Endothelial cell (in vitro differentiated cells): ENCODE data around the gene MRGPRG. TPM values are rescaled to one million over a fixed set of nuclear protein-coding genes. Genes with fewer than 3 reads are reported as not detected.

ENCODE experiments used
- DNase-seq: peaks from one replicate; pipeline ENCODE4 v3.0.0; 2021; ENCODE audit warnings: low spot score
- H3K27ac Mint-ChIP-seq: one replicate; pipeline ENCODE4 v1.8.0; 2021; ENCODE audit warnings: mixed read lengths, inconsistent platforms; ENCODE audit not compliant: unreplicated experiment
- H3K27me3 Mint-ChIP-seq: one replicate; pipeline ENCODE4 v1.8.0; 2021; ENCODE audit warnings: mild to moderate bottlenecking, moderate library complexity, mixed read lengths, inconsistent platforms; ENCODE audit not compliant: unreplicated experiment
- H3K36me3 Mint-ChIP-seq: one replicate; pipeline ENCODE4 v1.8.0; 2021; ENCODE audit warnings: mild to moderate bottlenecking, low read depth, mixed read lengths, inconsistent platforms; ENCODE audit not compliant: unreplicated experiment
- H3K4me1 Mint-ChIP-seq: one replicate; pipeline ENCODE4 v1.8.0; 2021; ENCODE audit warnings: mild to moderate bottlenecking, mixed read lengths, inconsistent platforms; ENCODE audit not compliant: unreplicated experiment
- H3K4me3 Mint-ChIP-seq: one replicate; pipeline ENCODE4 v1.8.0; 2021; ENCODE audit warnings: mild to moderate bottlenecking, mixed read lengths, inconsistent platforms; ENCODE audit not compliant: unreplicated experiment
- H3K9me3 Mint-ChIP-seq: one replicate; pipeline ENCODE4 v1.8.0; 2021; ENCODE audit warnings: mixed read lengths, inconsistent platforms; ENCODE audit not compliant: unreplicated experiment
- total RNA-seq: library from RNA; stranded (reverse); fragmentation: NEBNext Ultra II Directional; extraction: Animal tissue kit (Norgen Biotek cat#: 25700); gene quantifications from one replicate; pipeline ENCODE4 v1.2.1, GENCODE V29; 2021; ENCODE audit not compliant: unreplicated experiment
- TF ChIP-seq, protein P1 (sequence below): fragments of 200-600 bp; sonication (generic); IDR thresholded peaks from one replicate; pipeline ENCODE4 v1.5.0; 2021; ENCODE audit warnings: antibody characterized with exemption; ENCODE audit not compliant: unreplicated experiment

MRGPRG gene
- total RNA-seq, 1 donor from 2014 or later: not detected

DNA sequence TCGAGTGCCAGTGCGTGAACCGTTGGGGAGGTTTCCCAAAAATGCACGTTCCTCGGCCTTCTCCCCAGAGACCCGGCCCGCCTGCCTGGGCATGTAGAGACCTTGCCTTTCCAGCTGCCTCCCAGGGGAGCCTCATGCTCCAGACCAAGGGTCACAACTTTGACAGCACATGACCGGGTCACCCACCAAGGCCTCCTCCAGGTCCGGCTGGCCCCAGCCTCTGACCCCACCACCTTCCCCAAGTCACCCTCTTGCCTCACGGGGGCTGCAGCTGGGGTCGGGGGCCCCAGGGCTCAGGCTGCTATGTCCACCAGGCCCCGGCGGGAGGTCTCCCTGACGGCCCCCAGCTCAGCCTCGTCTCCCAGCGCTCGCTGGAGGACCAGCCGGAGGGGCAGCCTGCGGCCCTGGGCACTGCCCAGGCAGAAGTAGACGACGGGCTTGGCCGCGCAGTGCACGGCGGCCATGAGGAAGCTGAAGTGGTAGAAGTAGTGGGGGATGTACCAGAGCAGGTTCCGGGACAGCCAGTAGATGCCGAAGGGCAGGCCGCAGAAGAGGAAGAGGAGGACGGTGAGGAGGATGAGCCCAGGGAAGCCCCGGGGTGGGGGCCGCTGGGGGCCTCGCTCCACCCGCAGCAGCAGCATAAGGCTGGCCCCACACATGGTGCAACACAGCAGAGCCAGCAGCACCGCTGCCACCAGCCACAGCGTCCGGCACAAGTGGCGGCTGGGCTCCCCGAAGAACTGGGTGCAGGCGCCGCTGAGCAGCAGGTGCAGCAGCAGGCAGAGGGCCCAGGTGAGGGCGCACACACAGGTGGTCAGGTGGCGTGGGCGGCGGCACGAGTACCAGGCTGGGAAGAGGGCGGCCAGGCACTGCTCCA lies 9.2 kb upstream of the MRGPRG start:
- no peak for DNase-seq
- peaks cover 6% of the 10 kb centered on the region for H3K4me1 Mint-ChIP-seq
- no peak overlapping the region for H3K27ac Mint-ChIP-seq
- H3K27me3 Mint-ChIP-seq: peaks cover 6% of the 10 kb centered on the region
- H3K36me3 Mint-ChIP-seq: no peaks in the 10 kb centered on the region
- no peaks in the 10 kb centered on the region for H3K9me3 Mint-ChIP-seq
- no peak overlapping the region for H3K4me3 Mint-ChIP-seq
- TF ChIP-seq, protein P1, sequence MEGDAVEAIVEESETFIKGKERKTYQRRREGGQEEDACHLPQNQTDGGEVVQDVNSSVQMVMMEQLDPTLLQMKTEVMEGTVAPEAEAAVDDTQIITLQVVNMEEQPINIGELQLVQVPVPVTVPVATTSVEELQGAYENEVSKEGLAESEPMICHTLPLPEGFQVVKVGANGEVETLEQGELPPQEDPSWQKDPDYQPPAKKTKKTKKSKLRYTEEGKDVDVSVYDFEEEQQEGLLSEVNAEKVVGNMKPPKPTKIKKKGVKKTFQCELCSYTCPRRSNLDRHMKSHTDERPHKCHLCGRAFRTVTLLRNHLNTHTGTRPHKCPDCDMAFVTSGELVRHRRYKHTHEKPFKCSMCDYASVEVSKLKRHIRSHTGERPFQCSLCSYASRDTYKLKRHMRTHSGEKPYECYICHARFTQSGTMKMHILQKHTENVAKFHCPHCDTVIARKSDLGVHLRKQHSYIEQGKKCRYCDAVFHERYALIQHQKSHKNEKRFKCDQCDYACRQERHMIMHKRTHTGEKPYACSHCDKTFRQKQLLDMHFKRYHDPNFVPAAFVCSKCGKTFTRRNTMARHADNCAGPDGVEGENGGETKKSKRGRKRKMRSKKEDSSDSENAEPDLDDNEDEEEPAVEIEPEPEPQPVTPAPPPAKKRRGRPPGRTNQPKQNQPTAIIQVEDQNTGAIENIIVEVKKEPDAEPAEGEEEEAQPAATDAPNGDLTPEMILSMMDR: no peak

- TF ChIP-seq, protein P1: no peak
- H3K4me3 Mint-ChIP-seq: no peak overlapping the region
- H3K4me1 Mint-ChIP-seq: peaks cover 6% of the 10 kb centered on the region
- DNase-seq: no peak
- no peaks in the 10 kb centered on the region for H3K36me3 Mint-ChIP-seq
- H3K9me3 Mint-ChIP-seq: no peaks in the 10 kb centered on the region
- peaks cover 6% of the 10 kb centered on the region for H3K27me3 Mint-ChIP-seq
- H3K27ac Mint-ChIP-seq: no peak overlapping the region
These were observed 8.4 kb upstream of the MRGPRG start for GRCh38 chr11:3226846-3227567.

DNA sequence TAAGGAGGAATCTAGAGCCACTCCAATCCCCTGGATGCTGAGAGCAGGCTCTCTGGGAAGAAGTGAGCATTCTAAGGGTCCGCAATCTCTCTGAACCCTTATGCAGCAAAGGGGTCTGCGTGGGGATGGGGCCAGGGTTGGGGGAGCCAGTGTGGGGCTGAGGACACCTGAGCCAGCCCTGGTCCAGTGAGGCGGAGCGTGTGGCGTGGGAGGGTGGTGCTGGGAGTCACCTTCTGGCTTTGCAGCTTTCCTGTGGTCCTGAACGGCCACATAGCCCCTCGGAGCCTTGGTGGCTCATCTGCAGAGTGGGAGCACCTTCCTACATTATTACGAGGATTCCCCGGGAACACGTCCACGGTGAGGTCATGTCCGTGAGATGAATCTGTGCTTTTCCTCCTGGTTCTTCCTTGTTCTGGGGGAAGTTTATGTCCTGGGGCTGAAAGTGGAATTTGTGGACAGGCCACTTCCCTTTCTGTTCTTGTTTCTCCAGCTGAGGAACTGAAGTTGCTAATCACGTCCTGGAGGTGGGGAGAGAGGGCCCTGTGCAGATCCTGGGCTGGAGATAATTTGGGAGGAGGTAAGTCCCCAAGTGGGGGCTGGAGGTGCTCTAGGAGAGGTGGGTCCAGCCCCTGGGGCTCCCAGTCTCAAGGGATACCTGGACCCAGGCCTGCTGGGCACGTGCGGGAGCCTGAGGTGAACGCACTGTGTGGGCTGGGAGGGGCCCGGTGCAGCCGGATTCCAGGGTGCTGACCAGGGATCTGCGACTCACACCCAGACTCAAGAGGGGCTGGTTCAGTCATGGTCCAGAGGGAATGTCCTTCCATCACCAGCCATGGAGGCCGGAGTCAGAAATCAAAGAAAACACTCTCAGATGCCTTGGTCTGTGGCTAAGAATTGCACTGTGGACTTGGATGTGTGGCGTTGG lies 7.5 kb upstream of the MRGPRG start:
- Mint-ChIP-seq H3K27me3 (peaks cover 6% of the 10 kb centered on the region), H3K4me1 (peaks cover 6% of the 10 kb centered on the region), H3K36me3 (no peaks in the 10 kb centered on the region), H3K27ac (no peak overlapping the region), H3K4me3 (no peak overlapping the region), H3K9me3 (no peaks in the 10 kb centered on the region)
- DNase-seq: no peak
- TF ChIP-seq, protein P1: no peak

GRCh38 chr11:3225159-3225758 lies 6.6 kb upstream of the MRGPRG start:
- Mint-ChIP-seq H3K27ac (no peak overlapping the region), H3K9me3 (no peaks in the 10 kb centered on the region), H3K27me3 (peaks cover 6% of the 10 kb centered on the region), H3K4me1 (peaks cover 6% of the 10 kb centered on the region), H3K4me3 (no peak overlapping the region), H3K36me3 (no peaks in the 10 kb centered on the region)
- TF ChIP-seq, protein P1: no peak
- no peak for DNase-seq
